GM12878 (cell line): ENCODE results near the gene CARD14.

Source experiments
- ATF2 ChIP-seq: IDR thresholded peaks from 2 replicates; pipeline ENCODE4 v1.6.1; 2012; ENCODE audit warnings: low read length, inconsistent platforms
- ATF3 ChIP-seq: IDR thresholded peaks from 2 replicates; pipeline ENCODE4 v1.6.1; 2011; ENCODE audit warnings: low read depth, mild to moderate bottlenecking, low read length, moderate library complexity, borderline replicate concordance; ENCODE audit errors: extremely low read depth
- CTCF ChIP-seq, 3 experiments: IDR thresholded peaks in 2 of 3; conservative IDR thresholded peaks in 1 of 3; 2 replicates each; pipeline ENCODE4 v1.5.1; 2011; ENCODE audit warnings: low read depth in 3 of 3, low read length in 3 of 3, mild to moderate bottlenecking in 3 of 3, control low read depth in 2 of 3, moderate library complexity in 2 of 3, inconsistent platforms in 1 of 3, mixed read lengths in 1 of 3; ENCODE audit not compliant: control insufficient read depth in 2 of 3, insufficient read depth in 1 of 3; ENCODE audit errors: extremely low read depth in 1 of 3
- E2F8 ChIP-seq: fragments of 450-650 bp; IDR thresholded peaks from 2 replicates; pipeline ENCODE4 v1.6.1; 2018; ENCODE audit warnings: mild to moderate bottlenecking, low read depth, moderate library complexity; ENCODE audit not compliant: partially characterized antibody
- HSF1 ChIP-seq: fragments of 150-350 bp; IDR thresholded peaks from 2 replicates; pipeline ENCODE4 v1.6.1; 2014; ENCODE audit warnings: mild to moderate bottlenecking, low read depth, low read length
- NFIC ChIP-seq: IDR thresholded peaks from 2 replicates; pipeline ENCODE4 v1.6.1; 2012; ENCODE audit warnings: low read depth, mild to moderate bottlenecking, inconsistent platforms, low read length, moderate library complexity
- POLR2A ChIP-seq: IDR thresholded peaks from 2 replicates; pipeline ENCODE4 v1.6.1; 2011; ENCODE audit warnings: low read depth, mild to moderate bottlenecking, low read length
- RAD21 ChIP-seq: IDR thresholded peaks from 2 replicates; pipeline ENCODE4 v1.6.1; 2011; ENCODE audit warnings: mild to moderate bottlenecking, low read depth, low read length, moderate library complexity; ENCODE audit not compliant: insufficient read depth
- RFX5 ChIP-seq: IDR thresholded peaks from 2 replicates; pipeline ENCODE4 v1.6.1; 2011; ENCODE audit warnings: low read depth, low read length, improper control_type of control experiment
- SMC3 ChIP-seq: IDR thresholded peaks from 2 replicates; pipeline ENCODE4 v1.6.1; 2011; ENCODE audit warnings: low read length, improper control_type of control experiment, borderline replicate concordance
- SREBF2 ChIP-seq: IDR thresholded peaks from 2 replicates; pipeline ENCODE4 v1.6.1; 2012; ENCODE audit warnings: mild to moderate bottlenecking, low read length
- SUZ12 ChIP-seq: fragments of 200-600 bp; sonication (generic); IDR thresholded peaks from one replicate; pipeline ENCODE4 v1.6.1; 2018; ENCODE audit warnings: antibody characterized with exemption, mild to moderate bottlenecking; ENCODE audit not compliant: unreplicated experiment
- ZNF384 ChIP-seq: IDR thresholded peaks from 2 replicates; pipeline ENCODE4 v1.6.1; 2012; ENCODE audit warnings: low read depth, mild to moderate bottlenecking, low read length, improper control_type of control experiment, borderline replicate concordance

GRCh38 chr17:80203471-80203963 lies 33.7 kb downstream of the CARD14 start:
- TF ChIP-seq HSF1: no peak
- TF ChIP-seq ATF2: no peak
- TF ChIP-seq SMC3: no peak
- TF ChIP-seq POLR2A: no peak
- TF ChIP-seq RFX5: no peak
- no peak for TF ChIP-seq SREBF2
- TF ChIP-seq RAD21: no peak
- TF ChIP-seq NFIC: no peak
- TF ChIP-seq SUZ12: no peak
- TF ChIP-seq CTCF (IDR thresholded peaks at IDR 0.05 in 2 of 3, conservative IDR thresholded peaks at IDR 0.05 in 1 of 3; ENCODE audit: control insufficient read depth in 2 of 3, extremely low read depth in 1 of 3, insufficient read depth in 1 of 3, low read depth in 3 of 3, low read length in 3 of 3): 0 out of 6 replicates have a peak, but pooled peaks of 1 of the 3 experiments have one; percentile 4
- TF ChIP-seq ZNF384: no peak
- no peak for TF ChIP-seq ATF3
- TF ChIP-seq E2F8: no peak
